Raji (cell line): ENCODE measurements around the gene PTH1R.

Experiments
- POLR2A ChIP-seq: IDR thresholded peaks from 2 replicates; pipeline ENCODE4 v1.6.1; 2011; ENCODE audit warnings: low read depth, low read length, control low read depth; ENCODE audit not compliant: insufficient read depth

Gene PTH1R

GRCh38 chr3:46882377-46883053 is 5.0 kb downstream of the PTH1R start:
- no peak for TF ChIP-seq POLR2A

DNA sequence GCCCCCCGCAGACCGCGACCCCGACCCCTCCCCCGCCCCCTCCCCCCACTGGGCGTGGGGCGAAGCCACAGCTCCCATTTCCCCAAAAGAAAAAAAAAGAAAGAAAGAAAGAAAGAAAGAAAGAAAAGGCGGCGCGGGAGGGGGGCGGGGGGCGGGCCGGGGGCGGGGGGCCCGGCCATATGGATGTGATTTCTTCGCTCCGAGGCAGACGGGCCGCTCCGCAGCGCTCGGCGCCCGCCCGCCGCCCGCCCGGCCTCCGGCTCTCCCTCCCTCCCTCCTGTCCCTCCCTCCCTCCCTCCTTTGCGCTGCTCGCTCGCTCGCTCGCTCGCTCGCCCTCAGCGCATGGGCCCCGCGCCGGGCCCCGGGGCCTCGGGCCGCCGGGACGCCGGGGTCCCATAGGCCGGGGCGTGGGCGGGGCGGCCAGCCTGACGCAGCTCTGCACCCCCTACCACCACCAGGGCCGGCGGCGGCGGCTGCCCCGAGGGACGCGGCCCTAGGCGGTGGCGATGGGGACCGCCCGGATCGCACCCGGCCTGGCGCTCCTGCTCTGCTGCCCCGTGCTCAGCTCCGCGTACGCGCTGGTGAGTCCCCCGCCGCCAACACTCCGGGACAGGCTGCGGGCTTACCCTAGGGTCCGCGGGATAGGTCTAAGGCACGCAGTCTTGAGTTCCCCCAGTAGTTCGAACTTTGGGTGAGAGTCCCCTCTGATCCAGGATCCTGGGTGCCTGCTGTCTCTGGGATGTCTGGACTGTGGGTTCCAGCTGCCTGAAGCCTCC is 5.7 kb downstream of the PTH1R start:
- no peak for TF ChIP-seq POLR2A

- no peak for TF ChIP-seq POLR2A
These were observed 6.3 kb downstream of the PTH1R start for GRCh38 chr3:46883830-46884185.

DNA sequence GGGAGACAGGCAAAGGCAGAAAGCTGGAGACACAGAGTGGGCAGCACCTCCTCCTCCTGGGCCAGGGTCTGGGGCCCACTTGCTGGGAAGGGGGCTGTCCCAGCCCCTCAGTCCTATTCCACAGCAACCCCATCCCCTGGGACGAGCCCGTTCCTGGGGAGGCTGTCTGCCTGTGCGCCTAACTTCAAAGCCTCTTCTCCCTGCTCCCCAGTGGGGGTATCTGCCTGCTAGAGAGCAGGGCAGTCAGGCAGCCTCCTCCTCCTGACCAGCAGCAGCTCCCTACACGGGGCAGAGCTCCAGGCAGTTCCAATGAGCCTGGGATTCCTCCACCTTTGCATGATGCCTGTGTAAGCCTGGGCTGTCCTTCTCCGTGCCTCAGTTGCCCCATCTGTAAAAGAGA is 6.9 kb downstream of the PTH1R start:
- no peak for TF ChIP-seq POLR2A

- TF ChIP-seq POLR2A: no peak
These were observed 7.4 kb downstream of the PTH1R start for GRCh38 chr3:46884929-46885328.

- TF ChIP-seq POLR2A: no peak
These were observed 8.1 kb downstream of the PTH1R start for GRCh38 chr3:46885612-46886011.

GRCh38 chr3:46887980-46888494 is 10.5 kb downstream of the PTH1R start:
- TF ChIP-seq POLR2A: no peak

DNA sequence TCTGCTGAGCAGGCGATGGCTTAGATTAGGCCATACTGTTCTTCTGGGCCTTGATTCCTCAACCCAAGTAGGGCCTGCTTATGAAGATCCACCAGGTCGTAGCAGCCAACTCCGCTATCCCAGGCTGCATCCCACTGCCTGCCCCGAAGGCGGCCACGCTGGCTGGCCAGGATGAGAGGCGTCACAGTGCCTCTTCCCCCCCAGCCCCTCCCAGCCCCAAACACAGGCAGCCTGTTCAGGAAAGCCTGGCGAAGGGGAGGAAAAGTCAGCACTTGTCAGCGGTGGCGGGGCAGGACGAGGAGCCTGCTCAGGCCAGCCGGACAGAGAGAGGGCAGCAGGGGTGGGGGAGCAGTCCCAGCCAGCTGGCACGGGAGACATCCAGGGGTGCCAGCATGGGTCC is 11.2 kb downstream of the PTH1R start:
- no peak for TF ChIP-seq POLR2A

DNA sequence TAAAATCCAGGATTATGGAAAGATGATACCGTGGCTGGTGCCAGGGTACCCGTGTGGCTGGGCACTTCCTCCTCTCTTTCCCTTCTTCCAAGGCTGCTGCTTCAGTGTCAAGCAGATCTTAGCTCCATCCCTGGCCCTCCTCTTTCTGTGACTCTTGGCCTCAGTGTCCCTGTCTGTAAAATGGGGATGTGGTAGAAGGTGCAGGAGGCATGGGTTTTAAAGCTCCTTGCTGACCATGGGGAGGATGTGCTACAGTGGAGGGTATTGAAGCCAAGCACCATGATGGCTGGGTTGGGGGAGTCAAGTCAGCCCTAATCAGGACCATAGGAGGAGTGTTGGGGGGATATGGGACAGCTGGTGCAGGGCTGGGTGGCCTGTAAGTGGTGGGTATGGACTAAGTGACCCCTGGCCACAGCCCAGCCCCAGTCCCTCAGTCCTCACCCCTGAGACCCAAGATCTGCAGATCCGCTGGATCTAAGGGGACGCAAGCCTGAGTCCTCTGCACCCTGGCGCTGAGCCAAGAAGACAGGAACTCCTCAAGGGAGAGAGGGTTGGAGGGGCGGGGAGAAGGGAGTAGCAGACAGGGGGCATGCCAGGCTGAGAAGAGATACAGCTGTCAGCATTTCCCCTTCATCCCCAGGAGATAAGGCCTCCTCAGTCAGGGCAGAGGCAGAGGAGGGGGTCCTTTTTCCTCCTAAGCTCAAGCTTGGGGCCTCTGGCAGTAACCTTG is 12.0 kb downstream of the PTH1R start:
- no peak for TF ChIP-seq POLR2A

DNA sequence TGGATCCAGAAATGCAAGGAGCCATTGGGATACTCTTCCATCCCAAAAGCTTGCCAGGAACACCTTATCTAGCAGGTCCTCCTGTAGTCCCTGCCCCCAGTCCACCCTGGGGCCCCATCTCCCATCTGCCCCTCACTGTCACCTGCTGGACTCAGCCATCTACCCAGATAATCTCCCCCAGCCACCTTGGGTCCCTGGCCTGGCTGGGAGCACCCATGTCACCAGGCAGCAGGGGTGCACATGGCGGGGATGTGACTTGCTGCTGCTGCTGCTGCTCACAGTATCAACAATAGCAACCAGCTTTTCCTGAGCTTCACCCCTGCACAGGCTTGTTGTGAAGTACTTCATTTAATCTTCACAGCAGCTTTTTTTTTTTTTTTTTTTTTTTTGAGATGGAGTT is 12.6 kb downstream of the PTH1R start:
- no peak for TF ChIP-seq POLR2A

- TF ChIP-seq POLR2A: no peak
These were observed 13.6 kb downstream of the PTH1R start for GRCh38 chr3:46891132-46891531.

DNA sequence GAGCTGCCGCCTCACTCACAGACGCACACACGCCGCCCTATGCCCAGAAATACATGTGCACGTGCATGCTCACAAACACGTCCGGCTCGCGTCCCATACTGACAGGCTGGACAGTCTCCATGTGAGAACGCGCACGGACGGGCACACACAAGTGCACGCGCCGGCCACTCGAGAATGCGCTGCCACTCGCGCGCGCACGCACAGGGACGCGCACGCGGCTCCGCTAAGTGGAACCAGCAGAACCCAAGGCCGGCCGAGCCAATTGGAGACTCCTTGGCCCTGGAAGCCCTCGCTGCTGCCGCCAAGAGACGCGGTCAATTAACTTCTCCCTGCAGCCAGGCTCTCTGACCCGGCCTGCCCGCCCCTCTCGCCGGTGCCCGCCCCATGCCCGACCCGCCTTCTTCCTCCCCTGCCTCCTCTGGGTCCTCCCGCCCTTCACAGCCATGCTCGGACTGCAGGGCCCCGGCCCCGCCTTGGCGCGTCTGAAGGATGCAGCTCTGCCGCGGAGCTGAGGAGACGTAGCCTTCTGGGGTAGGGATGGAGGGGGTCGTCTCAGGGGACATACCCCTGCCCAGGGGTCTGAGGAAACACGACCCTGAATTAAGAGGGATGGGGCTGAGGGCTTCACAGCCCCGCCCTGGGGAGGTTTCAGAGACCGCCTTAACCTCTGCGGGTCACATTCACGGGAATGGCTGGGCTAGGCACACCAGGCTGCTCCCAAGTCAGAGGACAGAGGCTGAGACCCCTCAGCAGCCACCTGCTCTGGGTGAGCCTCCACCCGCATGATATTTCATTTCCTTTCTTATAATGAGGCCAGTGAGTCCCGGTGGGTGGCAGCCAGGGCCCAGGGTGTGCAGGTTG is 15.0 kb downstream of the PTH1R start:
- TF ChIP-seq POLR2A: no peak

GRCh38 chr3:46893146-46893748 is 15.7 kb downstream of the PTH1R start:
- no peak for TF ChIP-seq POLR2A

DNA sequence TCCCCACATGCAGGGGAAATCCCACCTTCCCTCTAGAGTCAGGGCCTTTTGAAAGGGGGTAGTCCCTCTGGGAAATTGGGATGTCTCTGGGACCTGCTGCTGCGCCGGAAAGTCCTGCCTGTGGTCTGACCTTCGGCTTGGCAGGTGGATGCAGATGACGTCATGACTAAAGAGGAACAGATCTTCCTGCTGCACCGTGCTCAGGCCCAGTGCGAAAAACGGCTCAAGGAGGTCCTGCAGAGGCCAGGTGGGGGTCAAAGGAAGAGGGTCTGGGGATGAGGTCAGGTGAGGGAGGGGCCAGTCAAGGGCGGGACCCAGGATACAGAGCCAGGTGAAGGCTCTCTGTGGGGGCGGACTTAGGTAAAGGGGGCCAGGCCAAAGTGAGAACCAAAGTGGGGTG is 16.2 kb downstream of the PTH1R start:
- no peak for TF ChIP-seq POLR2A
